ENCODE data around the gene CUEDC1. TPM values are rescaled to one million over a fixed set of nuclear protein-coding genes. Genes with fewer than 3 reads are reported as not detected.
"Not testable (repeated sequence)": the region's sequence is repeated elsewhere in the genome, so short reads cannot be mapped to it uniquely, and the experiment has no call there.

Gene CUEDC1
- total and polyA plus RNA-seq, 2 experiments from 2014 or later, result 11.6 to 23.3 TPM

GRCh38 chr17:57923182-57923872 is 31.9 kb downstream of the CUEDC1 start:
- Histone ChIP-seq H2AFZ (no peak overlapping the region), H3K27ac (no peak overlapping the region), H3K9me2 (replicated peaks; ENCODE audit: insufficient read depth) (no peaks in the 10 kb centered on the region), H3K27me3 (no peaks in the 10 kb centered on the region), H4K20me1 (ENCODE audit: insufficient read depth, poor library complexity, severe bottlenecking) (peaks cover 3% of the 10 kb centered on the region), H3K79me2 (peaks cover 40% of the 10 kb centered on the region), H3K9me3 (ENCODE audit: low read depth) (no peaks in the 10 kb centered on the region), H3K4me3 (no peak overlapping the region), H3K4me1 (ENCODE audit: insufficient read depth) (peaks cover 44% of the 10 kb centered on the region), H3K36me3 (replicated peaks; ENCODE audit: insufficient read depth, low read depth) (no peaks in the 10 kb centered on the region), H3K4me2 (no peak overlapping the region)
- no peak for TF ChIP-seq EZH2phosphoT487 (IDR thresholded peaks at IDR 0.05; ENCODE audit: low read depth, severe bottlenecking, unreplicated experiment)
- TF ChIP-seq CTCF (IDR thresholded peaks at IDR 0.05; ENCODE audit: poor library complexity), result no peak
- no peak for TF ChIP-seq EZH2 (IDR thresholded peaks at IDR 0.05; ENCODE audit: borderline replicate concordance)
- WGBS (ENCODE audit: low lambda C conversion rate, missing lambda C conversion rate), result 97% methylated on average over 5 of the region's 5 CpGs
- no peak for DNase-seq (ENCODE audit: low spot score)

DNA sequence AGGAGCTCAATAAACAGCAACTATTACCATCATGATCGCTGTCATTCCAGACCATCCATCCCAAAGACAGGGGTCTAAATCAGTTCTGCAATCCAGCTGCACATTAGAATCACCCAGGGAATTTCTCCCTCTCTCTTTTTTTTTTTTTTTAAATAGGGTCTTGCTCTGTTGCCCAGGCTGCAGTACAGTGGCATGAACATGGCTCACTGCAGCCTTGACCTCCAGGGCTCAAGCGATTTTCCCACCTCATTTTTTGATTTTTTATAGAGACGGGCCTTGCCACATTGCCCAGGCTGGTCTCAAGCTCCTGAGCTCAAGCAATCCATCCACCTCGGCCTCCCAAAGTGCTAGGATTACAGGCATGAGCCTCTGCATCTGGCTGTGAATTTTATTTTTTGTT is 32.5 kb downstream of the CUEDC1 start:
- H3K36me3 ChIP-seq (replicated peaks; ENCODE audit: insufficient read depth, low read depth); DNase-seq (ENCODE audit: low spot score); H3K27ac ChIP-seq; H3K27me3 ChIP-seq; H3K4me2 ChIP-seq; H2AFZ ChIP-seq; H3K9me2 ChIP-seq (replicated peaks; ENCODE audit: insufficient read depth); H3K4me3 ChIP-seq; H4K20me1 ChIP-seq (ENCODE audit: insufficient read depth, poor library complexity, severe bottlenecking); H3K9me3 ChIP-seq (ENCODE audit: low read depth): not testable (repeated sequence)
- peaks cover 50% of the 10 kb centered on the region for H3K4me1 ChIP-seq (ENCODE audit: insufficient read depth)
- 96% methylated on average over 4 of the region's 4 CpGs for WGBS (ENCODE audit: low lambda C conversion rate, missing lambda C conversion rate)
- peaks cover 41% of the 10 kb centered on the region for H3K79me2 ChIP-seq

DNA sequence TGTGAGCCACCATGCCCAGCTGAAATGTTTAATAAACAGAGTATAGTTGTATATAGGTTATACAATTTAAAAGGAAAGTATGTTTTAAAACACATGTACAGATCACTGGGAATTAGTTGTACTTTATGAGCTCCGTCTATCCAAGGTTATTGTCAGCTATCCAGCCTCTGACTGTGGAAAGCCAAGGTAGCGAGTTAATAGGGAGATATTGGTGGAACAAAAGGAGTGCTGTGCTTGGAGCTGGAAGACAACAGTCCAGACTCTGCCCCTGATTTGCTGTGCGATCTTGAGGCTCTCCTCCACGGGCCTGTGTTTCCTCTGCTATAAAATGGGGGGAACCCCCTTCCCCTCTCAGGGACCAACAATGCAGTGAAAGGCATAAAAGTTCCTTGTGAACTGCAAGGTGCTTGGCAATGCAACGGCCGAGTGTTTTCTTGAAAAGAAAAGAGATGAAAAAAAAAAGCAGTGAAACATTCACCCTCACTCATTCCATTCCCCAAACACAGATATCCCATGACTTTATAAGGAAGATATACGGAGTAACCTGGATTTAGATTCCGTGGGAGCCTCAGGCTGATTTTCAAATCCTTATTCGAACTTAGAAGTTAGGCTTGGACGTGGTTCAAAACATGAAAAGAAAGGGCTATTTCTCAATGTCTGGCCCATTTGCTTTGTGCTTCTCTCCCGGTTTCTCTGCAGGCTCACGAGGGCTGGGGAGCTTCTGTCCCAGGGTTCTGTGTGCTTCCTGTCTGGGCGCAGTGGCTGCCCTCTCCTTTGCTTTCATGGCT is 34.1 kb downstream of the CUEDC1 start:
- Histone ChIP-seq H3K79me2 (peaks cover 42% of the 10 kb centered on the region), H3K9me3 (ENCODE audit: low read depth) (no peaks in the 10 kb centered on the region), H2AFZ (no peak overlapping the region), H3K9me2 (replicated peaks; ENCODE audit: insufficient read depth) (no peaks in the 10 kb centered on the region), H3K4me2 (peak overlapping the region; percentile 7), H3K4me1 (ENCODE audit: insufficient read depth) (peaks cover 46% of the 10 kb centered on the region), H3K4me3 (no peak overlapping the region), H3K36me3 (replicated peaks; ENCODE audit: insufficient read depth, low read depth) (no peaks in the 10 kb centered on the region), H4K20me1 (ENCODE audit: insufficient read depth, poor library complexity, severe bottlenecking) (peaks cover 3% of the 10 kb centered on the region), H3K27ac (peak overlapping the region; percentile 83), H3K27me3 (no peaks in the 10 kb centered on the region)
- WGBS (ENCODE audit: low lambda C conversion rate, missing lambda C conversion rate), result 53% methylated on average over 13 of the region's 13 CpGs
- TF ChIP-seq CTCF (IDR thresholded peaks at IDR 0.05; ENCODE audit: poor library complexity), result no peak
- no peak for DNase-seq (ENCODE audit: low spot score)

DNA sequence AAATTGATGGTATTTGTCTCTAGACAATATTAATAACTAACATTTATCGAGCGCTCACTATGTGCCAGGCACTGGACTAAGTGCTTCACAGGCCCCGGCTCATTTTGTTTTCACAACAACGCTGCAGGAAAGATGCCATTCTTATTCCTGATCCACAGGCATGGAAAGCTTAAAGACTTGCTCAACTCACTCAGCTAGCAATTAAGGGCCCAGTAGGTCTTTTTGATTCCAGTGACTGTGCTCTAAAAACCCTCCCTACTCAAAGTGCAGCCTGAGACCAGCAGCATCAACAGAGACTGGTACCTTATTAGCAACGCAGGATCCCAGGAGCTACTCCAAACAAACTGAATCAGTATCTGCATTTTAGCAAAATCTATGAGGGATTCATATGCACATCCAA is 35.3 kb downstream of the CUEDC1 start:
- Histone ChIP-seq H3K79me2 (peaks cover 44% of the 10 kb centered on the region), H3K27ac (no peak overlapping the region), H2AFZ (no peak overlapping the region), H3K4me2 (no peak overlapping the region), H3K27me3 (no peaks in the 10 kb centered on the region), H3K36me3 (replicated peaks; ENCODE audit: insufficient read depth, low read depth) (no peaks in the 10 kb centered on the region), H3K9me2 (replicated peaks; ENCODE audit: insufficient read depth) (no peaks in the 10 kb centered on the region), H3K4me3 (no peak overlapping the region), H3K9me3 (ENCODE audit: low read depth) (no peaks in the 10 kb centered on the region), H3K4me1 (ENCODE audit: insufficient read depth) (peaks cover 52% of the 10 kb centered on the region), H4K20me1 (ENCODE audit: insufficient read depth, poor library complexity, severe bottlenecking) (peaks cover 3% of the 10 kb centered on the region)
- TF ChIP-seq CTCF (IDR thresholded peaks at IDR 0.05; ENCODE audit: poor library complexity), result no peak
- DNase-seq (ENCODE audit: low spot score), result no peak
- WGBS (ENCODE audit: low lambda C conversion rate, missing lambda C conversion rate), result 77% methylated on average over 5 of the region's 5 CpGs

Measured in hepatocyte (in vitro differentiated cells).